Upper lobe of left lung (tissue), 6 donors: ENCODE data around the gene PLXNA3. TPM values are rescaled to one million over a fixed set of nuclear protein-coding genes. Genes with fewer than 3 reads are reported as not detected.

Source experiments
- ATAC-seq, 2 donors: fragments of 200-7000 bp; cut with Tn5 transposase; one replicate each; pipeline ENCODE4 v1.9.1; 2022; ENCODE audit warnings: mild to moderate bottlenecking in 2 of 2, moderate library complexity in 2 of 2; ENCODE audit not compliant: low FRiP score in 2 of 2
- DNase-seq, 2 donors: peaks; one replicate each; pipeline ENCODE4 v3.0.0-alpha.2; 2019 to 2020
- H3K27ac ChIP-seq, 4 donors: fragments of 200-600 bp; sonication (generic); one replicate each; pipeline ENCODE4 v1.5.1; 2016 to 2019
- H3K27me3 ChIP-seq, 4 donors: fragments of 200-600 bp; sonication (generic); one replicate each; pipeline ENCODE4 v1.5.1; 2017 to 2019
- H3K36me3 ChIP-seq, 4 donors: fragments of 200-600 bp; sonication (generic); one replicate each; pipeline ENCODE4 v1.5.1; 2016 to 2019
- H3K4me1 ChIP-seq, 4 donors: fragments of 200-600 bp; sonication (generic); one replicate each; pipeline ENCODE4 v1.5.1; 2018 to 2019
- H3K4me3 ChIP-seq, 4 donors: fragments of 200-600 bp; sonication (generic); one replicate each; pipeline ENCODE4 v1.5.1; 2017 to 2019; ENCODE audit warnings: mild to moderate bottlenecking in 2 of 4, moderate library complexity in 1 of 4
- H3K9me3 ChIP-seq, 4 donors: fragments of 200-600 bp; sonication (generic); one replicate each; pipeline ENCODE4 v1.5.1; 2018 to 2019
- EP300 ChIP-seq, 4 donors: sonication (generic); formaldehyde crosslinking; IDR thresholded peaks; one replicate each; pipeline ENCODE4 v1.5.1; 2017; ENCODE audit warnings: antibody characterized with exemption in 4 of 4, control low read depth in 2 of 4
- POLR2A ChIP-seq, 4 donors: fragments of 450-650 bp; IDR thresholded peaks; one replicate each; pipeline ENCODE4 v1.5.1; 2016 to 2017; ENCODE audit warnings: antibody characterized with exemption in 4 of 4, mild to moderate bottlenecking in 2 of 4
- POLR2AphosphoS5 ChIP-seq, 2 donors: sonication (generic); formaldehyde crosslinking; IDR thresholded peaks; one replicate each; pipeline ENCODE4 v1.5.1; 2017; ENCODE audit warnings: antibody characterized with exemption in 2 of 2
- WGBS, 2 donors: methylation state at CpG; one replicate each; pipeline ENCODE4 v1.1.5; 2017 to 2018; 5-methylcytosine and 5-hydroxymethylcytosine counted together
- total RNA-seq, 6 donors: library from RNA; depleted of rRNA in 4 of 6; stranded (reverse); fragments of >200 nt in 4 of 6; gene quantifications; one replicate each; pipeline versions ENCODE4 v1.1.0 to v1.2.1, GENCODE V29; 2016 to 2021
- TF ChIP-seq, protein P1 (sequence below), 6 experiments: fragments of 450-650 bp in 4 of 6; fragments of 200-600 bp in 2 of 6; sonication (generic) in 2 of 6; IDR thresholded peaks; one replicate each; pipeline ENCODE4 v1.5.1; 2016 to 2019; ENCODE audit warnings: antibody characterized with exemption in 6 of 6
- donor health status: DM: no; HTN: no; CAD: no; lungs with moderate emphysema.
- donor health status: DM: no; HTN: yes; CAD: no; lungs with severe emphysema.

PLXNA3 gene
- total RNA-seq, 6 donors from 2014 or later, result 7.9 to 195 (median 36.3) TPM

DNA sequence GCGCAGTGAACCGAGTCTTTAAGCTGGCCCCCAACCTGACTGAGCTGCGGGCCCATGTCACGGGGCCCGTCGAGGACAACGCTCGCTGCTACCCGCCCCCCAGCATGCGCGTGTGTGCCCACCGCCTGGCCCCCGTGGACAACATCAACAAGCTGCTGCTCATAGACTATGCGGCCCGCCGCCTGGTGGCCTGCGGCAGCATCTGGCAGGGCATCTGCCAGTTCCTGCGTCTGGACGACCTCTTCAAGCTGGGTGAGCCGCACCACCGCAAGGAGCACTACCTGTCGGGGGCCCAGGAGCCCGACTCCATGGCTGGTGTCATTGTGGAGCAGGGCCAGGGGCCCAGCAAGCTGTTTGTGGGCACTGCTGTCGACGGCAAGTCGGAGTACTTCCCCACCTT is 2.2 kb downstream of the PLXNA3 start:
- WGBS, 2 donors, result 91% methylated on average over 26 of the region's 26 CpGs; no CpG with 5 or more reads in 1 of the 2 donors
- TF ChIP-seq POLR2AphosphoS5 (IDR thresholded peaks at IDR 0.05) (no peak), EP300 (IDR thresholded peaks at IDR 0.05) (no peak), POLR2A (IDR thresholded peaks at IDR 0.05) (no peak)
- TF ChIP-seq, protein P1, sequence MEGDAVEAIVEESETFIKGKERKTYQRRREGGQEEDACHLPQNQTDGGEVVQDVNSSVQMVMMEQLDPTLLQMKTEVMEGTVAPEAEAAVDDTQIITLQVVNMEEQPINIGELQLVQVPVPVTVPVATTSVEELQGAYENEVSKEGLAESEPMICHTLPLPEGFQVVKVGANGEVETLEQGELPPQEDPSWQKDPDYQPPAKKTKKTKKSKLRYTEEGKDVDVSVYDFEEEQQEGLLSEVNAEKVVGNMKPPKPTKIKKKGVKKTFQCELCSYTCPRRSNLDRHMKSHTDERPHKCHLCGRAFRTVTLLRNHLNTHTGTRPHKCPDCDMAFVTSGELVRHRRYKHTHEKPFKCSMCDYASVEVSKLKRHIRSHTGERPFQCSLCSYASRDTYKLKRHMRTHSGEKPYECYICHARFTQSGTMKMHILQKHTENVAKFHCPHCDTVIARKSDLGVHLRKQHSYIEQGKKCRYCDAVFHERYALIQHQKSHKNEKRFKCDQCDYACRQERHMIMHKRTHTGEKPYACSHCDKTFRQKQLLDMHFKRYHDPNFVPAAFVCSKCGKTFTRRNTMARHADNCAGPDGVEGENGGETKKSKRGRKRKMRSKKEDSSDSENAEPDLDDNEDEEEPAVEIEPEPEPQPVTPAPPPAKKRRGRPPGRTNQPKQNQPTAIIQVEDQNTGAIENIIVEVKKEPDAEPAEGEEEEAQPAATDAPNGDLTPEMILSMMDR (IDR thresholded peaks at IDR 0.05), result no peak
- H3K27ac ChIP-seq, result no peak overlapping the region
- peaks cover 0 to 7% (median 4%) of the 10 kb centered on the region in 4 donors for H3K4me1 ChIP-seq
- no peak for ATAC-seq
- H3K27me3 ChIP-seq, result no peaks in the 10 kb centered on the region
- no peak for DNase-seq
- no peaks in the 10 kb centered on the region for H3K9me3 ChIP-seq
- peaks cover 0 to 21% (median 4%) of the 10 kb centered on the region in 4 donors for H3K36me3 ChIP-seq
- no peak overlapping the region for H3K4me3 ChIP-seq

DNA sequence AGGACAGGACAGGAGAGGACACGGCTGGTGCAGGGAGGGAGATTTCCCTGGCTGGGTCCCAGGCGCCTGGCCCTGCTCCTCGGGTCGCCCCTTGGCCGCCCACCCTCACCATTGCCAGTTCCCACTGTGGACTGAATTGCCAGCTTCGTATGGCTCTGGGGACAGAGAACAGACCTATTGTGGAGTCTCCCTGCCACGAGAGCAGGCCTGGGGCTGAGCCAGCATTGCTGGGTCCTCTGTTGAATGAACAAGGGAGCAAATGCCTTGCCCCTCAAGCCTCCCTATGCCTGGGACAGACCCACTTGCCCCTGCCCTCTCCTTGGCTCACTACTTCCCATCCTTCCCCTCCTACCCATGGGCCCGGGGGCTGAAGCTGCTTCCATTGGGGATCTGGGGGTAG is 4.3 kb downstream of the PLXNA3 start:
- H3K27ac ChIP-seq, result no peak overlapping the region
- DNase-seq, result no peak
- H3K9me3 ChIP-seq, result no peaks in the 10 kb centered on the region
- no peaks in the 10 kb centered on the region for H3K27me3 ChIP-seq
- peaks cover 0 to 35% (median 12%) of the 10 kb centered on the region in 4 donors for H3K36me3 ChIP-seq
- no peak for ATAC-seq
- peaks cover 0 to 7% (median 4%) of the 10 kb centered on the region in 4 donors for H3K4me1 ChIP-seq
- H3K4me3 ChIP-seq, result no peak overlapping the region
- 87 to 100% methylated on average over 3 to 8 of the region's 8 CpGs for WGBS, 2 donors
- no peak for TF ChIP-seq POLR2A (IDR thresholded peaks at IDR 0.05)
- TF ChIP-seq, protein P1 (IDR thresholded peaks at IDR 0.05), result no peak

DNA sequence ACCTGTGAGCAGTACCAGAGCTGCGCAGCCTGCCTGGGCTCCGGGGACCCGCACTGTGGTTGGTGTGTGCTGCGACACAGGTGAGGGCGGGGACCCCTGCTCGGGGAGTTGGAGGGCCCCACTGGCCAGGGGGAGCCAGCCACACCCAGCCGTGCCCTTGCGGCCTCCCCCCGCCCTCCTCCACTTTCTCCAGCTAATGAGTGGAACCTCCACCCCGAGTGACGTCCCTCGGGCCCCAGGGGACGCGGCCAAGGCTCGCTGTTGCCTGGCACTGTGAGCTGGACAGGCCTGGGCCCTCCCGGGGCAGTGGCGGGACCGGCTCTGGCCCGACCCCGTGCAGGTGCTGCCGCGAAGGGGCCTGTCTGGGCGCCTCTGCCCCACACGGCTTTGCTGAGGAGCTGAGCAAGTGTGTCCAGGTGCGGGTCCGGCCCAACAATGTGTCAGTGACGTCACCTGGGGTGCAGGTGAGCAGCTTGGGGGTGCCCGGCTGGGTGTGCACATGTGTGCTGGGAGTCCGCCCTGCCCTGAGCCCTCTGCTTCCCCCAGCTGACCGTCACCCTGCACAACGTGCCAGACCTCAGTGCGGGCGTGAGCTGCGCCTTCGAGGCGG is 5.6 kb downstream of the PLXNA3 start:
- WGBS, 2 donors, result 92% methylated on average over 36 of the region's 36 CpGs; no CpG with 5 or more reads in 1 of the 2 donors
- TF ChIP-seq, protein P1 (IDR thresholded peaks at IDR 0.05), result no peak
- no peak for TF ChIP-seq POLR2A (IDR thresholded peaks at IDR 0.05)
- no peak for TF ChIP-seq EP300 (IDR thresholded peaks at IDR 0.05)
- no peak for TF ChIP-seq POLR2AphosphoS5 (IDR thresholded peaks at IDR 0.05)
- Histone ChIP-seq H3K9me3 (no peaks in the 10 kb centered on the region), H3K4me1 (peaks cover 0 to 7% (median 4%) of the 10 kb centered on the region in 4 donors), H3K27me3 (no peaks in the 10 kb centered on the region), H3K27ac (no peak overlapping the region), H3K36me3 (peaks cover 0 to 48% (median 19%) of the 10 kb centered on the region in 4 donors), H3K4me3 (no peak overlapping the region)
- DNase-seq (peak in 1 of 2 donors; percentile 59), ATAC-seq (no peak)

DNA sequence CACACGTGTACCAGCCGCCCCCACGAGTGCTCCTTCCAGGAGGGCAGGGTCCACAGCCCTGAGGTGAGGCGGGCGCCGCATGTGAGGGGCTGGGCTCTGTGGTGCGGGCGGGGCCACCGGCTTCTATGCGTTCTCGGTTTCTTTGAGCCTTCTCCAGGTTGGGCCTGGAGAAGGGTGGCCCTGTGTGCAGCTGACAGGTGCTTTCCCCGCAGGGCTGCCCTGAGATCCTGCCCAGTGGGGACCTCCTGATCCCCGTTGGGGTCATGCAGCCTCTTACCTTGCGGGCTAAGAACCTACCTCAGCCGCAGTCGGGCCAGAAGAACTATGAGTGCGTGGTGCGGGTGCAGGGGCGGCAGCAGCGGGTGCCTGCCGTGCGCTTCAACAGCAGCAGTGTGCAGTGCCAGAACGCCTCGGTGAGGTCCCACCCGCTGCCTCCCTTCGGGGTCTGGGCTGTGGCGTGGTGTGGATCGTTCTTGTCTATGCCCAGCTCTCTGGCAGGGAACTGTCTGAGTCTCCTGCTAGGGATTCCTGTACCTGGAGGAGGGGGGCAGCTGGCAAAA is 6.8 kb downstream of the PLXNA3 start:
- DNase-seq (no peak), ATAC-seq (no peak)
- Histone ChIP-seq H3K27ac (no peak overlapping the region), H3K27me3 (no peaks in the 10 kb centered on the region), H3K36me3 (peaks cover 0 to 58% (median 24%) of the 10 kb centered on the region in 4 donors), H3K4me3 (no peak overlapping the region), H3K4me1 (no peaks in the 10 kb centered on the region), H3K9me3 (no peaks in the 10 kb centered on the region)
- TF ChIP-seq POLR2AphosphoS5 (IDR thresholded peaks at IDR 0.05), result no peak
- TF ChIP-seq, protein P1 (IDR thresholded peaks at IDR 0.05), result no peak
- TF ChIP-seq EP300 (IDR thresholded peaks at IDR 0.05), result no peak
- no peak for TF ChIP-seq POLR2A (IDR thresholded peaks at IDR 0.05)
- WGBS, 2 donors, result 89 to 94% methylated on average over 3 to 28 of the region's 28 CpGs
